ENCODE data around the gene RBL1.
"Not testable (repeated sequence)": the region's sequence is repeated elsewhere in the genome, so short reads cannot be mapped to it uniquely, and the experiment has no call there.

RBL1 gene

GRCh38 chr20:36966965-36967364 lies 128.8 kb downstream of the RBL1 start:
- not testable (repeated sequence) for DNase-seq (ENCODE audit: low read depth); H3K4me3 ChIP-seq (ENCODE audit: low read depth, low read length)
- peak; percentile 7 for TF ChIP-seq CTCF (conservative IDR thresholded peaks at IDR 0.05; ENCODE audit: low read depth, low read length)

- DNase-seq (ENCODE audit: low read depth); H3K4me3 ChIP-seq (ENCODE audit: low read depth, low read length): not testable (repeated sequence)
Measured at GRCh38 chr20:36962354-36962941, 133.3 kb downstream of the RBL1 start.

GRCh38 chr20:36959242-36959641 lies 136.6 kb downstream of the RBL1 start:
- peak; percentile 26 for DNase-seq (ENCODE audit: low read depth)
- H3K4me3 ChIP-seq (ENCODE audit: low read depth, low read length), result no peak overlapping the region
- no peak for TF ChIP-seq CTCF (conservative IDR thresholded peaks at IDR 0.05; ENCODE audit: low read depth, low read length)

GRCh38 chr20:36957875-36958667 lies 137.7 kb downstream of the RBL1 start:
- no peak for TF ChIP-seq CTCF (conservative IDR thresholded peaks at IDR 0.05; ENCODE audit: low read depth, low read length)
- no peak for DNase-seq (ENCODE audit: low read depth)
- no peak overlapping the region for H3K4me3 ChIP-seq (ENCODE audit: low read depth, low read length)

GRCh38 chr20:36956674-36957073 lies 139.1 kb downstream of the RBL1 start:
- H3K4me3 ChIP-seq (ENCODE audit: low read depth, low read length), result no peak overlapping the region
- no peak for DNase-seq (ENCODE audit: low read depth)
- no peak for TF ChIP-seq CTCF (conservative IDR thresholded peaks at IDR 0.05; ENCODE audit: low read depth, low read length)

GRCh38 chr20:36956016-36956415 lies 139.8 kb downstream of the RBL1 start:
- no peak for DNase-seq (ENCODE audit: low read depth)
- TF ChIP-seq CTCF (conservative IDR thresholded peaks at IDR 0.05; ENCODE audit: low read depth, low read length), result no peak
- no peak overlapping the region for H3K4me3 ChIP-seq (ENCODE audit: low read depth, low read length)

GRCh38 chr20:36951979-36952738 lies 143.6 kb downstream of the RBL1 start:
- no peak for DNase-seq (ENCODE audit: low read depth)
- no peak for TF ChIP-seq CTCF (conservative IDR thresholded peaks at IDR 0.05; ENCODE audit: low read depth, low read length)
- H3K4me3 ChIP-seq (ENCODE audit: low read depth, low read length), result peak overlapping the region; percentile 94
